Activated CD4-positive, alpha-beta T cell treated with anti-CD3 and anti-CD28 coated beads, Interleukin-2, Interleukin-6, amounts not matched to agents 100 ng/mL and 50 ng/mL, durations not matched to agents 16 hours and 8 hours (primary cell): ENCODE results near the gene PRKG2.
"Not testable (repeated sequence)": the region's sequence is repeated elsewhere in the genome, so short reads cannot be mapped to it uniquely, and the experiment has no call there.

Experiments
- DNase-seq: peaks from one replicate; pipeline ENCODE4 v3.0.0-alpha.2; 2020

PRKG2 gene

DNA sequence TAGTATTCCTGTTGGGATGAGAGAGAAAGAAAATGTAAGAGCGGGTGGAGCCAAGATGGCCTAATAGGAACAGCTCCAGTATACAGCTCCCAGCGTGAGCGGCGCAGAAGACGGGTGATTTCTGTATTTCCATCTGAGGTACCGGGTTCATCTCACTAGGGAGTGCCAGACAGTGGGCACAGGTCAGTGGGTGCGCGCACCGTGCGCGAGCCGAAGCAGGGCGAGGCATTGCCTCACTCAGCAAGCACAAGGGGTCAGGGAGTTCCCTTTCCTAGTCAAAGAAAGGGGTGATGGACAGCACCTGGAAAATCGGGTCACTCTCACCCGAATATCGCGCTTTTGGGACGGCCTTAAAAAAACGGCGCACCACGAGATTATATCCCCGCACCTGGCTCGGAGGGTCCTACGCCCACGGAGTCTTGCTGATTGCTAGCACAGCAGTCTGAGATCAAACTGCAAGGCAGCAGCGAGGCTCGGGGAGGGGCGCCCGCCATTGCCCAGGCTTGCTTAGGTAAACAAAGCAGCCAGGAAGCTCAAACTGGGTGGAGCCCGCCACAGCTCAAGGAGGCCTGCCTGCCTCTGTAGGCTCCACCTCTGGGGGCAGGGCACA is 61.2 kb downstream of the PRKG2 start:
- DNase-seq = not testable (repeated sequence)

GRCh38 chr4:81152839-81153713 is 61.9 kb downstream of the PRKG2 start:
- DNase-seq = no peak

DNA sequence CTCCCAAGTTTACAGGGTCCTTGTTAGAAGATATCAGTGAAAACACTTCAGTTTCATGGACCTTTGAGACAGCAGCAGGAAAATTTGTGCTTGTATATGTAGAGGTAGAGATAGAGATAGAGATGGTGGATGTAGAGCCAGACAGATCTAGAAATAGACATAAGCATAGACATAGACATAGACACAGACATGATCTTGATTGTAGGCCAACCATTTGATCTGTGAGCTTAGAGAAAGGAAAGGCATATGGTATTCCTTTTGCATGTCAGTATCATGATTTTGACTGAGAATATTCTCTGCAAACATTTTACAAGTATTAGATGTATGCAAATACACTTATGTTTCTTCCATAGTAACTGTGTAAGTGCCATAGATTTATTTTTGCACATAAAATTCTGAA is 65.0 kb downstream of the PRKG2 start:
- DNase-seq = no peak

DNA sequence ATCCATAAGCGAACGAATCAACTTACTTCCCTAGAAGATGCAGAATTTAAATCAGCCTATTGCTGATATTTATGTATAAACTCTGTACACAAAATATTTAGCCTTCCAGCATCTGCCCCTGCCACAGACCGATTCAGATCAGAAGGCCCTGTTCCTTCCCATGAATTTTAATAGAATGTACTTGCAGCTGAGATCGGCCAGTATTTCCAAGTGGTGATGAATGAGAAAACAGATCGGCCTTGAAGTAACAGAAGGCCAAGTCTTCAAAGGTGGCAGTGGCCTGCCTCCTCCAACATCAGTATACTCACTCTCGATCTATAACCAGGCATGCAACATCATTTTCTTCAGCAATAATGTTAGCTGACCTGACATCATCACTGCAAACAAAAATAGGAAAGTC is 66.4 kb downstream of the PRKG2 start:
- no peak for DNase-seq

DNA sequence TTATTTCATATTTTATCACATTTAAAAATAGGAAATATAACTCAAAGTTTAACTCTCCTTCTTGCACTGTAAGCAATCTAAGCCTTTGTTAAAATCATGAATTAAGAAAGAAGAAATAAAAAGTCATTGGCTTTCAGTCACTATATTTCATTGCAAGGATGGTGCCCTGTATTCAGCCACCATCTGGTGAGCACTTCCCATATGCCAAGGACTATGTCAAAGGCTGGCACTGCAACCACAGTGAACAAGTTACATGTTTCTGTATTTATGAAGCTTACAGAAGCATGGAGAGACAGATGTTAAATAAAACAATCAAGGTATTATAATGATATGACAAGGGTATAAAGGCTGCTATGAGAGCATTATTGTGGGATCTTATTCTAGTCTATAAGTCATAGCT is 68.6 kb downstream of the PRKG2 start:
- no peak for DNase-seq

- no peak for DNase-seq
Observed at GRCh38 chr4:81143183-81143582, 71.8 kb downstream of the PRKG2 start.

DNA sequence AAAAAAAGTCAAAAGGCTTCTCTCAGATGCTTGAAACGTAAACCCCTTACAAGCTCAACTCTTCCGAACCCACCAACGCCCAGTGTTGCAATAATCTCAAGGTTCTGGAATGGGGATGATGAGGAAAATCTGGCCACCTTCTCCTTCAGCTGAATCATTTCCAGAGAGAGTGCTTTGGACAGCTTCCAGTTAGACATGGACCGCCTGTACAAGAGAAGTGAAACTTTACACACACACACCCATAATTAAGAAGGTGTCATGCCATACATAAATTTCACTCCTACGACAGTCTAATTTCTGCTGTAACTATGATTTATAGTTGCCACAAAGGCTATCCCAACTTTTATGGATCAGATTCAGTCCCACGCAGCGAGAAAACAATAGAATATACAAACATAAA is 72.3 kb downstream of the PRKG2 start:
- no peak for DNase-seq

DNA sequence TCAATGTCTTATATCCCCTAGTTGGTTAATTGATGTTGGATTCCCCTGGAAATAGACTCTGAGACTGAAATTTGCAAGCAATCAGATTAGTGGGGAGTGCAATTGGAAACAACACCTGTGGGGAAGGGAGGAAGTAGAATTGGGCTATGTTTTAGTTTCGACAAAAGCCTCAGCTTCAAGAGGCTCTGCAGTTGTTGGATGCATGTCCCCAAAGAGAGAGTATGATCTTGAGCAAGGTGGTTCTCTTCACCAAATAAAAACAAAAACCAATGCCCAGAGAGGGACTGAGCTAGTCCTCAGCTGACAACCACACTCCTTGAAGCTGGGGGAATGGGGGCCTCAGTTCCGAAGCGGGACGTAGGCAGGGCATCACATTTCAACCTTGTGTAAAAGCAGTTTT is 77.1 kb downstream of the PRKG2 start:
- DNase-seq = no peak

- DNase-seq = no peak
Observed at GRCh38 chr4:81137446-81137845, 77.6 kb downstream of the PRKG2 start.

DNA sequence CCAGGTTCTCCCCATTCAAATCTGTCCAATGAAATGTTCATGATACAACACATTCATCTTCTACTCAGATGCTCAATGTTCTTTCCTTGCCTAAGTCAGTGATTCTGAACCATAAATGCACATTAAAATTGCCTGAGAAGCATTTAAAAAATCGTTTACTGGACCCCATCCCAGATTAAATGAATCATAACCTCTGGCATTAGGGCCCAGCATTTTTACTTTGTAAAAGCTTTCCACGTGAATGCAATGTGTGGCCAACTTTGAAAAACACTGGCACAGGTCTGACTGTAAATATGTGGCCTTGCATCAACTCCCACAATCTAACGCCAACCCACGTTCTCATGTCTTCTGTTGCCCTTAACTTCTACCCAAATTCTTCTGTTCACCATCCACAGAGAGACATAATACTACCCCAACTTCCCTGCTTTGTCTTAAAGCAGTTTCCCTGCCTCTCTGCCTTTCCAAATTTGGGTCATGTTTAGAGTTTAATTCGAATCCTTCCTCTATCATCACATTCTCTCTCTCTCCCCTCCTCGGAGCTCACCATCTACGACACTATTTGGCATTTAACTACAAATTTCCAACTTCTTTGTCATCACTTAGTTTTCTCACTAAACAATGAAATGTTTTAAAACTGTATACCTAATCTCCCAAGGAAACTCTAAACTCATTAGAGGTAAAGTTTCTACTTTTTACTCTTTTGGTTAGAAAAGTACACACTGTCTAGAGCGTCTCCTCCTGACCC is 78.7 kb downstream of the PRKG2 start:
- DNase-seq = no peak

- DNase-seq = no peak
Observed at GRCh38 chr4:81135501-81135900, 79.5 kb downstream of the PRKG2 start.

DNA sequence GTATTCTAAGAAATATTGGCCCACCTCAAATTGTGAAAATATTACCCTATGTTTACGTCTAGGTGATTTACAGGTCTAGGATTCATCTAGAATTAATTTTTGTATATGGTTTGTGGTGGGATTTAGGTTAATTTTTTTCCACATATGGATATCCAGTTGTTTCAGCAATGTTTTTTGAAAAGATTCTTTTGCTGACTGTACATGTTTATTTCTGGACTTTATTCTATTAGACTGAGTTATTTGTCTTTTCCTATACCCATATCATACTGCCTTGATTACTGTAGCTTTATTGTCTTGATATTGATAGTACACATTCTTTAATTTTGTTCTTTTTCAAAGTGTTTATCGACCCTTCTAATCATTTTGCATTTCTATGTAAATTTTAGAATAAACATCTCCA is 83.5 kb downstream of the PRKG2 start:
- no peak for DNase-seq

DNA sequence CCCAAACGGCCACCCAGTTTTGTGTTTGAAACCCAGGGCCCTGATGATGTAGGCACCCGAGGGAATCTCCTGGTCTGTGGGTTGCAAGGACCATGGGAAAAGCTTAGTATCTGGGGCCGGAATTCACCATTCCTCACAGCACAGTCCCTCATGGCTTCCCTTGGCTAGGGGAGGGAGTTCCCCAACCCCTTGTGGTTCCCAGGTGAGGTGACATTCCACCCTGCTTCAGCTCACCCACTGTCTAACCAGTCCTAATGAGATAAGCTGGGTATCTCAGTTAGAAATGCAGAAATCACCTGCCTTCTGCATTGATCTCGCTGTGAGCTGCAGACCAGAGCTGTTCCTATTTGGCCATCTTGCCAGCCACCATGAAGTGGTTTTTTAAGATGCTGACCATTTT is 84.0 kb downstream of the PRKG2 start:
- DNase-seq = no peak

GRCh38 chr4:81130569-81130968 is 84.5 kb downstream of the PRKG2 start:
- no peak for DNase-seq

DNA sequence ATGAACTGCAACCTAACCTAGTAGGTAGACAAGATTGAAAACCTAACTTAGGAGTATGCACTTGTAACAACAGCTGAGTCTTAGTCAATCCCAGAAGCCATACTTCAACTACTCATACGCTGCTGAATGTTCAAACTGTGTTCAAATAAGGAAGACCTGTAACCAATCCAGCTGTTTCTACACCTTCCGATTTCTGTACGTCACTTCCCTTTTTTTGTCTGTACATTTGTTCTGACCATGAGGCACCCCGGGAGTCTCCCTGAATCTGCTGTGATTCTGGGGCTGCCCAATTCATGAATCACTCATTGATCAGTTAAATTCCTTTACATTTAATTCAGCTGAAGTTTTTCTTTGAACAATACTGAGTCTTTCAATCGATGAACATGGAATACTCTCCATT is 95.0 kb downstream of the PRKG2 start:
- DNase-seq = no peak

GRCh38 chr4:81118086-81118485 is 96.9 kb downstream of the PRKG2 start:
- DNase-seq = no peak

DNA sequence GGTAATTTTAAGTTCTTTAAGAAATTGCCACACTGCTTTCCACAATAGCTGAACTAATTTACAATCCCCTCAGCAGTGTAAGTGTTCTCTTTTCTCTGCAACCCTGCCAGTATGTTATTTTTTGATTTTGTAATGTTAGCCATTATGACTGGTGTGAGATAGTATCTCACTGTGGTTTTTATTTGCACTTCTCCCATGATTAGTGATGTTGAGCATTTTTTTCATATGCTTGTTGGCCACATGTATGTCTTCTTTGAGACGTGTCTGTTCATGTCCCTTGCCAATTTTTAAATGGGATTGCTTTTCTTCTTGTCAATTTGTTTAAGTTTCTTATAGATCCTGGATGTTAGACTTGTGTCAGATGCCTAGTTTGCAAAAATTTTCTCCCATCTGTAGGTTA is 98.5 kb downstream of the PRKG2 start:
- no peak for DNase-seq

- DNase-seq = no peak
Observed at GRCh38 chr4:81113024-81113423, 102.0 kb downstream of the PRKG2 start.

DNA sequence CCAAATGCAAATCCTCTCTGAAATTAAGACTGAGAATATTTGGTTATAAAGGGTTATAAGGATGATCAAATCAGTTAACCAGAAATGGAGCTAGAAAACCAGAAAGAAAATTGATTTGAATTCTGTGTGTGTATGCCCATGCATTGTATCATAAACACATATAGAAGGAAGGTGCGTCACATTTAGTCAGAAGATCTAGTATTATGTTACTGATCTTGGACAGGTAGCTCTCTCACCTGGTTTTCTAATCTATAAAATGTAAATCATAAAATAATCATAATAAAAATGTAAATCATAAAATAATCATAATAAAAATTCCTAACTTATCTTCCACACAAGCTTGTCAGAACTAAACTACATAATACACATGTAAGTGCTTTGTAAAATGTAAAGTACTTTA is 105.7 kb downstream of the PRKG2 start:
- DNase-seq = no peak

GRCh38 chr4:81106150-81106549 is 108.9 kb downstream of the PRKG2 start:
- DNase-seq = no peak

- no peak for DNase-seq
Observed at GRCh38 chr4:81102107-81102506, 112.9 kb downstream of the PRKG2 start.

DNA sequence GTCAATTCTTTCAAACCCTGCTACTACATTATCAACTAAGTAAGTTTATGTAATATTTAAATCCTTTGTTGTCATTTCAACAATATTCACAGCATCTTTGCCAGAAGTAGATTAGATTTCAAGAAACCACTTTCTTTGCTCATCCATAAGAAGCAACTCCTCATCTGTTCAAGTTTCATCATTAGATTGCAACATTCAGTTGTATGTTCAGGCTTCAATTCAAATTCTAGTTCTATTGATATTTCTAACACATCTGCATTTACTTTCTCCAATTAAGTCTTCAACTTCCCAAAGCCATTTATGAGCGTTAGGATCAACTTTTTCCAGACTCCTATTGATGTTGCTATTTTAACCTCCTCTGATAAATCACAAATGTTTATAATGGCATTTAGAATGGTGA is 118.5 kb downstream of the PRKG2 start:
- DNase-seq = no peak

DNA sequence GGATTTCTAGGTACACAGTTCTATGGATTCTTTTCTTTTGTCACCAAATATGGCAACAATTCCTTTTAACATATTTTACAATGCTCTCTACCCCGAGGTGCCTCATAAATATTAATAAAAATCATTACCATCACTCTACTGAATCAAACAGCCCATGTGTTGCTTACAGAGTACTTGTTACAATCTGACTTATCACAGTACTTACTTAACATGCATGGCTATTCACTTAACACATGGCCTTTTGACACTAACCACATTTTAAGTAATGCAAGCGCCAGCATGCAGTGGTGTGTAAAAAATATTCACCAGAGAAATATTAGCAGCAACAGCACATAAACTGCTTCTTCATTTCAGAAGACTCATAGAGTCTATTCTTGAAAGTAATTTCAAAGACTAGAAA is 119.6 kb downstream of the PRKG2 start:
- DNase-seq = no peak
